HEK293 (cell line): ENCODE results near the gene MMS19.

Experiments used
- GLIS2 ChIP-seq: fragments of 450-650 bp; formaldehyde crosslinking; IDR thresholded peaks from 2 replicates; pipeline ENCODE4 v1.5.1; 2016; ENCODE audit warnings: missing biosample characterization, missing genetic modification characterization
- HOXD13 ChIP-seq: sonication (generic); formaldehyde crosslinking; IDR thresholded peaks from 2 replicates; pipeline ENCODE4 v1.8.0; 2022; ENCODE audit warnings: missing genetic modification reagents, borderline replicate concordance
- KLF9 ChIP-seq: fragments of 450-650 bp; formaldehyde crosslinking; IDR thresholded peaks from 2 replicates; pipeline ENCODE4 v1.5.1; 2016; ENCODE audit warnings: missing biosample characterization, missing genetic modification characterization, low read depth
- OVOL3 ChIP-seq: fragments of 450-650 bp; formaldehyde crosslinking; IDR thresholded peaks from 2 replicates; pipeline ENCODE4 v1.5.1; 2016; ENCODE audit warnings: missing biosample characterization, missing genetic modification characterization
- SP3 ChIP-seq: fragments of 450-650 bp; formaldehyde crosslinking; IDR thresholded peaks from 2 replicates; pipeline ENCODE4 v1.5.1; 2016; ENCODE audit warnings: missing biosample characterization, missing genetic modification characterization
- ZBTB48 ChIP-seq: fragments of 450-650 bp; formaldehyde crosslinking; IDR thresholded peaks from 2 replicates; pipeline ENCODE4 v1.5.1; 2016; ENCODE audit warnings: missing biosample characterization, missing genetic modification characterization
- ZBTB8A ChIP-seq: fragments of 450-650 bp; formaldehyde crosslinking; IDR thresholded peaks from 2 replicates; pipeline ENCODE4 v1.5.1; 2016; ENCODE audit warnings: missing biosample characterization, missing genetic modification characterization
- ZIC2 ChIP-seq: fragments of 450-650 bp; formaldehyde crosslinking; IDR thresholded peaks from 2 replicates; pipeline ENCODE4 v1.5.1; 2016; ENCODE audit warnings: missing biosample characterization, missing genetic modification characterization
- ZNF157 ChIP-seq: fragments of 450-650 bp; formaldehyde crosslinking; IDR thresholded peaks from 2 replicates; pipeline ENCODE4 v1.5.1; 2016; ENCODE audit warnings: missing biosample characterization, missing genetic modification characterization
- ZNF16 ChIP-seq: fragments of 450-650 bp; formaldehyde crosslinking; IDR thresholded peaks from 2 replicates; pipeline ENCODE4 v1.5.1; 2016; ENCODE audit warnings: low read depth, missing biosample characterization, missing genetic modification characterization
- ZNF202 ChIP-seq: fragments of 450-650 bp; formaldehyde crosslinking; IDR thresholded peaks from 2 replicates; pipeline ENCODE4 v1.5.1; 2016; ENCODE audit warnings: missing biosample characterization, missing genetic modification characterization, borderline replicate concordance
- ZNF24 ChIP-seq: fragments of 450-650 bp; formaldehyde crosslinking; IDR thresholded peaks from 2 replicates; pipeline ENCODE4 v1.5.1; 2016; ENCODE audit warnings: missing biosample characterization, missing genetic modification characterization
- ZNF341 ChIP-seq: fragments of 450-650 bp; formaldehyde crosslinking; IDR thresholded peaks from 2 replicates; pipeline ENCODE4; 2016; ENCODE audit warnings: low read depth, missing biosample characterization, missing genetic modification characterization
- ZNF354C ChIP-seq: fragments of 450-650 bp; formaldehyde crosslinking; IDR thresholded peaks from 2 replicates; pipeline ENCODE4 v1.5.1; 2016; ENCODE audit warnings: missing biosample characterization, missing genetic modification characterization, low read depth, borderline replicate concordance
- ZNF416 ChIP-seq: fragments of 450-650 bp; formaldehyde crosslinking; IDR thresholded peaks from 2 replicates; pipeline ENCODE4 v1.5.1; 2016; ENCODE audit warnings: missing biosample characterization, missing genetic modification characterization
- ZNF433 ChIP-seq: fragments of 450-650 bp; formaldehyde crosslinking; IDR thresholded peaks from 2 replicates; pipeline ENCODE4 v1.5.1; 2016; ENCODE audit warnings: missing biosample characterization, missing genetic modification characterization, low read depth
- ZNF473 ChIP-seq: fragments of 450-650 bp; formaldehyde crosslinking; IDR thresholded peaks from 2 replicates; pipeline ENCODE4 v1.5.1; 2017; ENCODE audit warnings: missing biosample characterization, missing genetic modification characterization
- ZNF501 ChIP-seq: fragments of 450-650 bp; formaldehyde crosslinking; IDR thresholded peaks from 2 replicates; pipeline ENCODE4 v1.5.1; 2016; ENCODE audit warnings: missing biosample characterization, missing genetic modification characterization
- ZNF610 ChIP-seq: fragments of 450-650 bp; formaldehyde crosslinking; IDR thresholded peaks from 2 replicates; pipeline ENCODE4 v1.5.1; 2016; ENCODE audit warnings: missing biosample characterization, missing genetic modification characterization, borderline replicate concordance
- ZNF621 ChIP-seq: fragments of 450-650 bp; formaldehyde crosslinking; IDR thresholded peaks from 2 replicates; pipeline ENCODE4 v1.5.1; 2017; ENCODE audit warnings: missing biosample characterization, missing genetic modification characterization
- ZNF624 ChIP-seq: fragments of 450-650 bp; formaldehyde crosslinking; IDR thresholded peaks from 2 replicates; pipeline ENCODE4 v1.5.1; 2017; ENCODE audit warnings: missing biosample characterization, missing genetic modification characterization
- ZNF626 ChIP-seq: fragments of 450-650 bp; sonication (Bioruptor Pico); formaldehyde crosslinking; IDR thresholded peaks from 2 replicates; pipeline ENCODE4 v1.5.1; 2018; ENCODE audit warnings: missing biosample characterization, missing genetic modification characterization, inconsistent platforms
- ZNF629 ChIP-seq: fragments of 450-650 bp; formaldehyde crosslinking; IDR thresholded peaks from 2 replicates; pipeline ENCODE4 v1.5.1; 2017; ENCODE audit warnings: missing biosample characterization, missing genetic modification characterization
- ZNF654 ChIP-seq: fragments of 450-650 bp; formaldehyde crosslinking; IDR thresholded peaks from 2 replicates; pipeline ENCODE4 v1.5.1; 2016; ENCODE audit warnings: low read depth, missing biosample characterization, missing genetic modification characterization
- ZNF660 ChIP-seq: fragments of 450-650 bp; IDR thresholded peaks from 2 replicates; pipeline ENCODE4 v1.5.1; 2018; ENCODE audit warnings: missing biosample characterization, mild to moderate bottlenecking, missing genetic modification characterization
- ZNF664 ChIP-seq: fragments of 450-650 bp; formaldehyde crosslinking; IDR thresholded peaks from 2 replicates; pipeline ENCODE4 v1.5.1; 2016; ENCODE audit warnings: missing biosample characterization, missing genetic modification characterization
- ZNF785 ChIP-seq: fragments of 450-650 bp; formaldehyde crosslinking; IDR thresholded peaks from 2 replicates; pipeline ENCODE4 v1.5.1; 2016; ENCODE audit warnings: missing biosample characterization, missing genetic modification characterization
- ZNF792 ChIP-seq: fragments of 450-650 bp; formaldehyde crosslinking; IDR thresholded peaks from 2 replicates; pipeline ENCODE4 v1.5.1; 2016; ENCODE audit warnings: missing biosample characterization, missing genetic modification characterization
- TF ChIP-seq, protein P1 (sequence below): fragments of 450-650 bp; formaldehyde crosslinking; IDR thresholded peaks from 2 replicates; pipeline ENCODE4 v1.5.1; 2016; ENCODE audit warnings: missing biosample characterization, missing genetic modification characterization
- TF ChIP-seq, protein P2 (sequence below): fragments of 450-650 bp; IDR thresholded peaks from 2 replicates; pipeline ENCODE4 v1.5.1; 2018; ENCODE audit warnings: missing biosample characterization, missing genetic modification characterization
- TF ChIP-seq, protein P3 (sequence below): fragments of 450-650 bp; formaldehyde crosslinking; conservative IDR thresholded peaks from 2 replicates; pipeline ENCODE4 v1.5.1; 2016; ENCODE audit warnings: low read depth, missing biosample characterization, missing genetic modification characterization

Gene MMS19

DNA sequence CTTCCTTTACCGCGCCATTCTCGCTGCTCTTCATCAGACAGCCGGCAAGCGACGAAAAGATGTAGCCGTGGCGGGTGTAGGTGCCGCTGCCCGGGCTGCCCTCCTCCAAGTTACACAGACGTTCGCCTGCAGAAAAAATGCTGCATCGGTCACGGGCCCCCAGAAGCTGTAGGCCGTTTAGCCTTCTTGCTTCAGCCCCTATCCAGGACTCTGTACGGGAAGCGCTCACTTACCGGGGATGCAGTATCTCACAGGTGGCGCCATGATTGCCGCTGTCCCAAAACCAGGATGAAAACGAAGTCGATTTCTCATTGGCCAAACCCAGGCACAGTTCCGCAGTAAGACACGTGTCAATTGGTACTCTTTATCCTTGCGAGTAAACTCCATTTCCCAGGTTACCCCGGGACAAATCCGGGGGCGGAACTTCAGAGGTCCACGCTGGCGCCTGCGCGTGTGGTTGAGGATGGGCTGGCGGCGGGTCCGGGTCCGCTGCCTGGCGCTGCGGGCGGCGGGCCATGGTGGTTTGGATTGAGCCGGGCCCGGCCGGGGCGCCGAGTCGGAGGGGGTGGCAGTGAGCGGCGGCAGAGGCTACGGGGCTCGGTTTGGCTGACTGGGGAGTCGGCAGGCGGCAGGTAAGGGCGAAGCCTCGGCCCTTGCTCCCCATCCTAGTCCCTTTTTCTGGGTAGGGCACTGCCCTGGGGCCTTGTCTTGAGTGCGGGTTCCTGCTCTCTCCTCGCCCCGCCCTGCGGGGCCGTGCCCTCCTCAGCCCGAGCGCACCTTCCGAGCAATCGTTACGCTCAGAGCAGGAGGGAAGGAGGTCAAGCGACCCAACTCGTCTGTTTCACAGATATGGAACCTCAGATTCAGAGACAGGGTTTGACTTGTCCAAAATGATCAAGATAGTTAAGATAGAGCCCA, 52.2 kb downstream of the MMS19 start, which contains the start of the genes EXOSC1 and ZDHHC16 (continued):
- TF ChIP-seq, protein P1, sequence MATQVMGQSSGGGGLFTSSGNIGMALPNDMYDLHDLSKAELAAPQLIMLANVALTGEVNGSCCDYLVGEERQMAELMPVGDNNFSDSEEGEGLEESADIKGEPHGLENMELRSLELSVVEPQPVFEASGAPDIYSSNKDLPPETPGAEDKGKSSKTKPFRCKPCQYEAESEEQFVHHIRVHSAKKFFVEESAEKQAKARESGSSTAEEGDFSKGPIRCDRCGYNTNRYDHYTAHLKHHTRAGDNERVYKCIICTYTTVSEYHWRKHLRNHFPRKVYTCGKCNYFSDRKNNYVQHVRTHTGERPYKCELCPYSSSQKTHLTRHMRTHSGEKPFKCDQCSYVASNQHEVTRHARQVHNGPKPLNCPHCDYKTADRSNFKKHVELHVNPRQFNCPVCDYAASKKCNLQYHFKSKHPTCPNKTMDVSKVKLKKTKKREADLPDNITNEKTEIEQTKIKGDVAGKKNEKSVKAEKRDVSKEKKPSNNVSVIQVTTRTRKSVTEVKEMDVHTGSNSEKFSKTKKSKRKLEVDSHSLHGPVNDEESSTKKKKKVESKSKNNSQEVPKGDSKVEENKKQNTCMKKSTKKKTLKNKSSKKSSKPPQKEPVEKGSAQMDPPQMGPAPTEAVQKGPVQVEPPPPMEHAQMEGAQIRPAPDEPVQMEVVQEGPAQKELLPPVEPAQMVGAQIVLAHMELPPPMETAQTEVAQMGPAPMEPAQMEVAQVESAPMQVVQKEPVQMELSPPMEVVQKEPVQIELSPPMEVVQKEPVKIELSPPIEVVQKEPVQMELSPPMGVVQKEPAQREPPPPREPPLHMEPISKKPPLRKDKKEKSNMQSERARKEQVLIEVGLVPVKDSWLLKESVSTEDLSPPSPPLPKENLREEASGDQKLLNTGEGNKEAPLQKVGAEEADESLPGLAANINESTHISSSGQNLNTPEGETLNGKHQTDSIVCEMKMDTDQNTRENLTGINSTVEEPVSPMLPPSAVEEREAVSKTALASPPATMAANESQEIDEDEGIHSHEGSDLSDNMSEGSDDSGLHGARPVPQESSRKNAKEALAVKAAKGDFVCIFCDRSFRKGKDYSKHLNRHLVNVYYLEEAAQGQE (tag by site-specific recombination) = peak; percentile 81
- TF ChIP-seq ZNF654 (tag by site-specific recombination) (no peak), ZNF664 (tag by site-specific recombination) (no peak), ZNF433 (tag by site-specific recombination) (no peak), GLIS2 (tag by site-specific recombination) (peak; percentile 75), ZNF473 (tag by site-specific recombination) (no peak), ZIC2 (tag by site-specific recombination) (peak; percentile 59), ZNF624 (tag by site-specific recombination) (no peak), ZNF629 (tag by site-specific recombination) (0 out of 2 replicates have a peak, but pooled peaks have one; percentile 17), ZNF16 (tag by site-specific recombination) (no peak), ZNF354C (no peak), ZNF626 (tag by site-specific recombination) (no peak), ZNF792 (no peak), ZBTB8A (tag by site-specific recombination) (peak; percentile 97), ZNF660 (tag by site-specific recombination) (peak; percentile 74), KLF9 (tag by site-specific recombination) (peak; percentile 54; the same call in 1 of the 2 replicates), ZNF621 (tag by site-specific recombination) (no peak), ZNF157 (tag by site-specific recombination) (no peak), ZBTB48 (peak; percentile 80; the same call in 1 of the 2 replicates), ZNF610 (tag by site-specific recombination) (peak; percentile 18; the same call in 1 of the 2 replicates), SP3 (peak; percentile 87), ZNF785 (no peak), ZNF202 (tag by site-specific recombination) (no peak), ZNF416 (tag by site-specific recombination) (no peak), ZNF341 (tag by site-specific recombination) (0 out of 2 replicates have a peak, but pooled peaks have one; percentile 41), ZNF501 (tag by site-specific recombination) (peak; percentile 81; the same call in 1 of the 2 replicates), HOXD13 (CRISPR knock-in tag) (no peak), OVOL3 (no peak; the same call in 1 of the 2 replicates), ZNF24 (tag by site-specific recombination) (0 out of 2 replicates have a peak, but pooled peaks have one; percentile 18)
- TF ChIP-seq, protein P2, sequence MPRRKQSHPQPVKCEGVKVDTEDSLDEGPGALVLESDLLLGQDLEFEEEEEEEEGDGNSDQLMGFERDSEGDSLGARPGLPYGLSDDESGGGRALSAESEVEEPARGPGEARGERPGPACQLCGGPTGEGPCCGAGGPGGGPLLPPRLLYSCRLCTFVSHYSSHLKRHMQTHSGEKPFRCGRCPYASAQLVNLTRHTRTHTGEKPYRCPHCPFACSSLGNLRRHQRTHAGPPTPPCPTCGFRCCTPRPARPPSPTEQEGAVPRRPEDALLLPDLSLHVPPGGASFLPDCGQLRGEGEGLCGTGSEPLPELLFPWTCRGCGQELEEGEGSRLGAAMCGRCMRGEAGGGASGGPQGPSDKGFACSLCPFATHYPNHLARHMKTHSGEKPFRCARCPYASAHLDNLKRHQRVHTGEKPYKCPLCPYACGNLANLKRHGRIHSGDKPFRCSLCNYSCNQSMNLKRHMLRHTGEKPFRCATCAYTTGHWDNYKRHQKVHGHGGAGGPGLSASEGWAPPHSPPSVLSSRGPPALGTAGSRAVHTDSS (tag by site-specific recombination) = 0 out of 2 replicates have a peak, but pooled peaks have one; percentile 6
- TF ChIP-seq, protein P3, sequence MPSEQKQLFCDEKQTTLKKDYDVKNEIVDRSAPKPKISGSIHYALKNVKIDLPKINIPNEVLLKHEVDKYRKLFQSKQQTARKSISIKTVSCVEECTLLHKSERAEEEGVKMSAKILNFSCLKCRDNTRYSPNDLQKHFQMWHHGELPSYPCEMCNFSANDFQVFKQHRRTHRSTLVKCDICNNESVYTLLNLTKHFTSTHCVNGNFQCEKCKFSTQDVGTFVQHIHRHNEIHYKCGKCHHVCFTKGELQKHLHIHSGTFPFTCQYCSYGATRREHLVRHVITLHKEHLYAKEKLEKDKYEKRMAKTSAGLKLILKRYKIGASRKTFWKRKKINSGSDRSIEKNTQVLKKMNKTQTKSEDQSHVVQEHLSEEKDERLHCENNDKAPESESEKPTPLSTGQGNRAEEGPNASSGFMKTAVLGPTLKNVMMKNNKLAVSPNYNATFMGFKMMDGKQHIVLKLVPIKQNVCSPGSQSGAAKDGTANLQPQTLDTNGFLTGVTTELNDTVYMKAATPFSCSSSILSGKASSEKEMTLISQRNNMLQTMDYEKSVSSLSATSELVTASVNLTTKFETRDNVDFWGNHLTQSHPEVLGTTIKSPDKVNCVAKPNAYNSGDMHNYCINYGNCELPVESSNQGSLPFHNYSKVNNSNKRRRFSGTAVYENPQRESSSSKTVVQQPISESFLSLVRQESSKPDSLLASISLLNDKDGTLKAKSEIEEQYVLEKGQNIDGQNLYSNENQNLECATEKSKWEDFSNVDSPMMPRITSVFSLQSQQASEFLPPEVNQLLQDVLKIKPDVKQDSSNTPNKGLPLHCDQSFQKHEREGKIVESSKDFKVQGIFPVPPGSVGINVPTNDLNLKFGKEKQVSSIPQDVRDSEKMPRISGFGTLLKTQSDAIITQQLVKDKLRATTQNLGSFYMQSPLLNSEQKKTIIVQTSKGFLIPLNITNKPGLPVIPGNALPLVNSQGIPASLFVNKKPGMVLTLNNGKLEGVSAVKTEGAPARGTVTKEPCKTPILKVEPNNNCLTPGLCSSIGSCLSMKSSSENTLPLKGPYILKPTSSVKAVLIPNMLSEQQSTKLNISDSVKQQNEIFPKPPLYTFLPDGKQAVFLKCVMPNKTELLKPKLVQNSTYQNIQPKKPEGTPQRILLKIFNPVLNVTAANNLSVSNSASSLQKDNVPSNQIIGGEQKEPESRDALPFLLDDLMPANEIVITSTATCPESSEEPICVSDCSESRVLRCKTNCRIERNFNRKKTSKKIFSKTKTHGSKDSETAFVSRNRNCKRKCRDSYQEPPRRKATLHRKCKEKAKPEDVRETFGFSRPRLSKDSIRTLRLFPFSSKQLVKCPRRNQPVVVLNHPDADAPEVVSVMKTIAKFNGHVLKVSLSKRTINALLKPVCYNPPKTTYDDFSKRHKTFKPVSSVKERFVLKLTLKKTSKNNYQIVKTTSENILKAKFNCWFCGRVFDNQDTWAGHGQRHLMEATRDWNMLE (tag by site-specific recombination) = 0 out of 2 replicates have a peak, but pooled peaks have one; percentile 28
